HEK293 (cell line): ENCODE results near the gene CRIP1.

Experiments
- CTCF ChIA-PET: fragments of 350-600 bp; formaldehyde crosslinking; extraction: SDS; loops from one replicate; lab custom pipeline; 2021; ENCODE audit warnings: antibody characterized with exemption; lab: Yijun Ruan, JAX
- POLR2A ChIA-PET: fragments of 300-600 bp; formaldehyde crosslinking; extraction: SDS; loops from one replicate; lab custom pipeline; 2020; ENCODE audit warnings: antibody characterized with exemption, inconsistent platforms; lab: Yijun Ruan, JAX
- H3K27ac ChIP-seq: fragments of 200-500 bp; sonication (Bioruptor generic); 2 replicates; pipeline ENCODE4 v1.5.1; 2014; ENCODE audit warnings: low read depth, low read length, control low read depth, inconsistent platforms; ENCODE audit errors: extremely low read depth
- H3K36me3 ChIP-seq, 2 experiments: fragments of 200-500 bp in 1 of 2; sonication (Bioruptor generic) in 1 of 2; 1 replicate in 1 of 2; 2 replicates in 1 of 2; pipeline ENCODE4 v1.5.1; 2014 to 2017; ENCODE audit warnings: inconsistent platforms in 2 of 2, low read length in 2 of 2; ENCODE audit not compliant: control insufficient read depth in 2 of 2, insufficient read depth in 1 of 2
- H3K4me1 ChIP-seq: fragments of 200-500 bp; sonication (Bioruptor generic); 2 replicates; pipeline ENCODE4 v1.5.1; 2014; ENCODE audit warnings: mild to moderate bottlenecking, low read length, inconsistent platforms; ENCODE audit not compliant: control insufficient read depth, insufficient read depth
- H3K4me3 ChIP-seq: 2 replicates; pipeline ENCODE4 v1.5.1; 2011; ENCODE audit warnings: low read depth, mild to moderate bottlenecking, control low read depth, low read length, moderate library complexity
- H3K9me3 ChIP-seq: fragments of 200-500 bp; sonication (Bioruptor generic); 2 replicates; pipeline ENCODE4 v1.5.1; 2014; ENCODE audit warnings: low read depth, low read length, inconsistent platforms; ENCODE audit not compliant: control insufficient read depth, insufficient read depth
- KLF10 ChIP-seq: fragments of 450-650 bp; IDR thresholded peaks from 2 replicates; pipeline ENCODE4 v1.5.1; 2018; ENCODE audit warnings: missing biosample characterization, mild to moderate bottlenecking, missing genetic modification characterization
- SP3 ChIP-seq: fragments of 450-650 bp; formaldehyde crosslinking; IDR thresholded peaks from 2 replicates; pipeline ENCODE4 v1.5.1; 2016; ENCODE audit warnings: missing biosample characterization, missing genetic modification characterization
- ZBTB17 ChIP-seq: fragments of 450-650 bp; formaldehyde crosslinking; IDR thresholded peaks from 2 replicates; pipeline ENCODE4 v1.5.1; 2016; ENCODE audit warnings: missing biosample characterization, missing genetic modification characterization
- ZBTB48 ChIP-seq: fragments of 450-650 bp; formaldehyde crosslinking; IDR thresholded peaks from 2 replicates; pipeline ENCODE4 v1.5.1; 2016; ENCODE audit warnings: missing biosample characterization, missing genetic modification characterization
- ZBTB8A ChIP-seq: fragments of 450-650 bp; formaldehyde crosslinking; IDR thresholded peaks from 2 replicates; pipeline ENCODE4 v1.5.1; 2016; ENCODE audit warnings: missing biosample characterization, missing genetic modification characterization
- ZEB2 ChIP-seq: fragments of 450-650 bp; formaldehyde crosslinking; IDR thresholded peaks from 2 replicates; pipeline ENCODE4 v1.5.1; 2016; ENCODE audit warnings: missing biosample characterization, missing genetic modification characterization
- ZFP3 ChIP-seq: fragments of 450-650 bp; formaldehyde crosslinking; IDR thresholded peaks from 2 replicates; pipeline ENCODE4 v1.5.1; 2016; ENCODE audit warnings: low read depth, missing biosample characterization, missing genetic modification characterization
- ZIC2 ChIP-seq: fragments of 450-650 bp; formaldehyde crosslinking; IDR thresholded peaks from 2 replicates; pipeline ENCODE4 v1.5.1; 2016; ENCODE audit warnings: missing biosample characterization, missing genetic modification characterization
- ZNF155 ChIP-seq: fragments of 450-650 bp; formaldehyde crosslinking; IDR thresholded peaks from 2 replicates; pipeline ENCODE4 v1.5.1; 2016; ENCODE audit warnings: missing biosample characterization, missing genetic modification characterization
- ZNF19 ChIP-seq: fragments of 450-650 bp; formaldehyde crosslinking; IDR thresholded peaks from 2 replicates; pipeline ENCODE4; 2016; ENCODE audit warnings: missing biosample characterization, missing genetic modification characterization, low read depth
- ZNF335 ChIP-seq: fragments of 450-650 bp; formaldehyde crosslinking; conservative IDR thresholded peaks from 2 replicates; pipeline ENCODE4 v1.5.1; 2016; ENCODE audit warnings: missing biosample characterization, missing genetic modification characterization
- ZNF501 ChIP-seq: fragments of 450-650 bp; formaldehyde crosslinking; IDR thresholded peaks from 2 replicates; pipeline ENCODE4 v1.5.1; 2016; ENCODE audit warnings: missing biosample characterization, missing genetic modification characterization
- ZNF600 ChIP-seq: fragments of 450-650 bp; formaldehyde crosslinking; IDR thresholded peaks from 2 replicates; pipeline ENCODE4 v1.5.1; 2016; ENCODE audit warnings: missing biosample characterization, missing genetic modification characterization
- ZNF776 ChIP-seq: fragments of 450-650 bp; formaldehyde crosslinking; IDR thresholded peaks from 2 replicates; pipeline ENCODE4 v1.5.0; 2017; ENCODE audit warnings: missing biosample characterization, missing genetic modification characterization, borderline replicate concordance
- TF ChIP-seq, protein P1 (sequence below): fragments of 450-650 bp; IDR thresholded peaks from 2 replicates; pipeline ENCODE4 v1.5.1; 2018; ENCODE audit warnings: missing biosample characterization, mild to moderate bottlenecking, missing genetic modification characterization
- TF ChIP-seq, protein P2 (sequence below): fragments of 450-650 bp; formaldehyde crosslinking; IDR thresholded peaks from 2 replicates; pipeline ENCODE4 v1.5.1; 2016; ENCODE audit warnings: missing biosample characterization, missing genetic modification characterization
- TF ChIP-seq, protein P3 (sequence below): fragments of 450-650 bp; formaldehyde crosslinking; IDR thresholded peaks from 2 replicates; pipeline ENCODE4 v1.5.1; 2017; ENCODE audit warnings: missing biosample characterization, missing genetic modification characterization
- TF ChIP-seq, protein P4 (sequence below): fragments of 450-650 bp; formaldehyde crosslinking; IDR thresholded peaks from 2 replicates; pipeline ENCODE4 v1.5.1; 2017; ENCODE audit warnings: missing biosample characterization, mild to moderate bottlenecking, missing genetic modification characterization, moderate library complexity
- TF ChIP-seq, protein P5 (sequence below): fragments of 450-650 bp; formaldehyde crosslinking; IDR thresholded peaks from 2 replicates; pipeline ENCODE4 v1.5.1; 2016; ENCODE audit warnings: missing biosample characterization, missing genetic modification characterization
- TF ChIP-seq, protein P6 (sequence below): fragments of 450-650 bp; formaldehyde crosslinking; conservative IDR thresholded peaks from 2 replicates; pipeline ENCODE4 v1.5.1; 2016; ENCODE audit warnings: low read depth, missing biosample characterization, missing genetic modification characterization

CRIP1 gene

DNA sequence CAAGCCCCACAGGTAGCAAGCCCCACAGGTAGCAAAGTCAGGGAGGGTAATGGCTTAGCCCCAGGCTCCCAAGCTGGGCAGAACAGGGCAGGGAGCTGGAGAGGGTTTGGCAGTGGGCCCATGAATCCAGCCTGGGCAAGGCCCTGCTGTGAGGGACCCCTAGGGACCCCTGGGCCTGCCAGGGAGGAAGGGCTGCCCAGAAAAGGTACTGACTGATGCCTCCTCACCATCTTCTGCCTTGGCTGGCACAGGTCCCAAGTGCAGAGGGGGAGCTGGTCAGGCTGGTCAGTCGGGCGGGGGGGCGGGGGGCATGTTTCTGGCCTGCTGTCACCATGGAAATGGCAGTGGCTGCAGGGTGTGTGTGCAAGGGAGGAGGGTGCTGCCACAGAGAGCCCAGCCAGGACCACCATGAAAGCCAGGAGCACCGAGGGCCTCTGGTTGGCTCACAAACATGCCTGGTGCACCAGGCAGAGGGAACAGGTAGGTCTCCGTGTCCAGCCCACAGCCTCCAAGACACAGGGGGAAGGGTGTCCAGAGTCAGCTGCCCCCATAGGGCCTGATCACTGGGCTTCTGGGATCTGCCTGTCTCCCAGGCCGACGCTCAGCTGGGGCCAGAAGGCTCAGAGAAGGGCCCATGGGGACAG lies 13.5 kb upstream of the CRIP1 start:
- TF ChIP-seq ZEB2 (tag by site-specific recombination) (no peak), ZIC2 (tag by site-specific recombination) (peak; percentile 21), ZFP3 (tag by site-specific recombination) (no peak), ZNF335 (tag by site-specific recombination) (peak; percentile 80)
- CTCF ChIA-PET = interaction anchor here (0.6 to 4.8 kb wide), 2 partner anchors 17 to 70 kb away, joined by 3 to 36 read pairs; no protein-coding TSS in a partner anchor
- H3K4me3 ChIP-seq = no peak overlapping the region; the same call in 1 of the 2 replicates
- POLR2A ChIA-PET = interaction anchor here (0.6 to 1.5 kb wide), 4 partner anchors 17 to 62 kb away, joined by 3 read pairs; no protein-coding TSS in a partner anchor
- no peaks in the 10 kb centered on the region for H3K9me3 ChIP-seq
- H3K36me3 ChIP-seq = peaks cover 0 to 17% of the 10 kb centered on the region in 2 experiments; a peak in 1 of 3 replicates
- no peak overlapping the region; the same call in 1 of the 2 replicates for H3K27ac ChIP-seq
- H3K4me1 ChIP-seq = peaks cover 16% of the 10 kb centered on the region

DNA sequence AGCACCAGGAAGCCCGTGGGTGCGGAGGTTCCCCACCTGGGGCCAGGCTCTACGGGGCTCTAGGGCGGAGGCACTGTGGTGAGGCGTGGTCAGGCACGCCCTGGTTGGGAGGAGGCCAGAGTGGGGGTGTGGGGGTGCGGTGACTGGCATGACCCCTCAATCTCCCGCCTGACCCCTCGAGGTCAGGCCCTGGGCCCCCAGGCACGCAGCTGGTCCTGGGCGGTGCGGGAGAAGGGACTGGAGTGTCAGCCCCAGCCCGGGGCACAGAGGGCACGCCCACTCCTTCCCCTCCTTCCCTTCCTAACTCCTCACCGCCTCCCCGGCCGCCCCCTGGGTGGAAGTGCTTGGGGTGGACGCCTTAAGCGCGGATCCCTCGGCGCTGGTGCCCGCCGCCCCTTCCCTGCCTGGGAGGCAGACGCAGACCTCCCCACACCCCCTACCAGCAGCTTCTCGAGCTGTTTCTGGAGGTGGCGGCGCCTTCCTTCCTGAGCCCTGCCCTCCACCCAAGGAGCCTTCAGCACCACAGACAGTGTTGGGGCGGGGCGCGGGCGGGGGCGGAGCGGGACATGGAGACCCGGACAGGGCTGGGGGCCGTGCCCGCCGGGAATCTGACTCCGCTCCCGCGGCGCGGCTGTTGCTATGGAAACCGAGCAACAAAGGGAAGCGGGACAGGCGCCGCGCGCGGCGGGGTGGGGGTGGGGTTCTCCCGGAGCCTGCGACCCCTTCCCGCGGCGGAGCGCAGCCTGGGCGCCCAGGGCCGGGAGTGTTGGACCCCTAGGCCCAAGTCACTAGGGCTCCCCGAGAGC lies 12.8 kb upstream of the CRIP1 start:
- Histone ChIP-seq H3K27ac (no peak overlapping the region; the same call in 1 of the 2 replicates), H3K9me3 (no peaks in the 10 kb centered on the region), H3K4me3 (peak overlapping the region; percentile 43), H3K4me1 (peaks cover 16% of the 10 kb centered on the region), H3K36me3 (peaks cover 0 to 10% of the 10 kb centered on the region in 2 experiments; a peak in 1 of 3 replicates)
- ChIA-PET POLR2A (interaction anchor here (0.6 to 1.5 kb wide), 5 partner anchors 16 to 792 kb away, joined by 3 read pairs; no protein-coding TSS in a partner anchor), CTCF (interaction anchor here (0.6 to 4.8 kb wide), 2 partner anchors 16 to 71 kb away, joined by 3 to 36 read pairs; no protein-coding TSS in a partner anchor)
- TF ChIP-seq, protein P1, sequence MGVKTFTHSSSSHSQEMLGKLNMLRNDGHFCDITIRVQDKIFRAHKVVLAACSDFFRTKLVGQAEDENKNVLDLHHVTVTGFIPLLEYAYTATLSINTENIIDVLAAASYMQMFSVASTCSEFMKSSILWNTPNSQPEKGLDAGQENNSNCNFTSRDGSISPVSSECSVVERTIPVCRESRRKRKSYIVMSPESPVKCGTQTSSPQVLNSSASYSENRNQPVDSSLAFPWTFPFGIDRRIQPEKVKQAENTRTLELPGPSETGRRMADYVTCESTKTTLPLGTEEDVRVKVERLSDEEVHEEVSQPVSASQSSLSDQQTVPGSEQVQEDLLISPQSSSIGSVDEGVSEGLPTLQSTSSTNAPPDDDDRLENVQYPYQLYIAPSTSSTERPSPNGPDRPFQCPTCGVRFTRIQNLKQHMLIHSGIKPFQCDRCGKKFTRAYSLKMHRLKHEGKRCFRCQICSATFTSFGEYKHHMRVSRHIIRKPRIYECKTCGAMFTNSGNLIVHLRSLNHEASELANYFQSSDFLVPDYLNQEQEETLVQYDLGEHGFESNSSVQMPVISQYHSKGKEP (tag by site-specific recombination) = no peak
- peak; percentile 92 for TF ChIP-seq ZBTB8A (tag by site-specific recombination)
- TF ChIP-seq, protein P2, sequence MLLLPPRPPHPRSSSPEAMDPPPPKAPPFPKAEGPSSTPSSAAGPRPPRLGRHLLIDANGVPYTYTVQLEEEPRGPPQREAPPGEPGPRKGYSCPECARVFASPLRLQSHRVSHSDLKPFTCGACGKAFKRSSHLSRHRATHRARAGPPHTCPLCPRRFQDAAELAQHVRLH = no peak
- peak; percentile 49; the same call in 1 of the 2 replicates for TF ChIP-seq KLF10
- TF ChIP-seq, protein P3, sequence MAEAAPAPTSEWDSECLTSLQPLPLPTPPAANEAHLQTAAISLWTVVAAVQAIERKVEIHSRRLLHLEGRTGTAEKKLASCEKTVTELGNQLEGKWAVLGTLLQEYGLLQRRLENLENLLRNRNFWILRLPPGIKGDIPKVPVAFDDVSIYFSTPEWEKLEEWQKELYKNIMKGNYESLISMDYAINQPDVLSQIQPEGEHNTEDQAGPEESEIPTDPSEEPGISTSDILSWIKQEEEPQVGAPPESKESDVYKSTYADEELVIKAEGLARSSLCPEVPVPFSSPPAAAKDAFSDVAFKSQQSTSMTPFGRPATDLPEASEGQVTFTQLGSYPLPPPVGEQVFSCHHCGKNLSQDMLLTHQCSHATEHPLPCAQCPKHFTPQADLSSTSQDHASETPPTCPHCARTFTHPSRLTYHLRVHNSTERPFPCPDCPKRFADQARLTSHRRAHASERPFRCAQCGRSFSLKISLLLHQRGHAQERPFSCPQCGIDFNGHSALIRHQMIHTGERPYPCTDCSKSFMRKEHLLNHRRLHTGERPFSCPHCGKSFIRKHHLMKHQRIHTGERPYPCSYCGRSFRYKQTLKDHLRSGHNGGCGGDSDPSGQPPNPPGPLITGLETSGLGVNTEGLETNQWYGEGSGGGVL (tag by site-specific recombination) = peak; percentile 98
- no peak for TF ChIP-seq ZNF776
- TF ChIP-seq, protein P4, sequence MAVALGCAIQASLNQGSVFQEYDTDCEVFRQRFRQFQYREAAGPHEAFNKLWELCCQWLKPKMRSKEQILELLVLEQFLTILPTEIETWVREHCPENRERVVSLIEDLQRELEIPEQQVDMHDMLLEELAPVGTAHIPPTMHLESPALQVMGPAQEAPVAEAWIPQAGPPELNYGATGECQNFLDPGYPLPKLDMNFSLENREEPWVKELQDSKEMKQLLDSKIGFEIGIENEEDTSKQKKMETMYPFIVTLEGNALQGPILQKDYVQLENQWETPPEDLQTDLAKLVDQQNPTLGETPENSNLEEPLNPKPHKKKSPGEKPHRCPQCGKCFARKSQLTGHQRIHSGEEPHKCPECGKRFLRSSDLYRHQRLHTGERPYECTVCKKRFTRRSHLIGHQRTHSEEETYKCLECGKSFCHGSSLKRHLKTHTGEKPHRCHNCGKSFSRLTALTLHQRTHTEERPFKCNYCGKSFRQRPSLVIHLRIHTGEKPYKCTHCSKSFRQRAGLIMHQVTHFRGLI = no peak
- TF ChIP-seq ZBTB17 (tag by site-specific recombination) = 0 out of 2 replicates have a peak, but pooled peaks have one; percentile 55
- no peak for TF ChIP-seq ZNF19
- TF ChIP-seq ZNF600 (tag by site-specific recombination) = peak; percentile 79; the same call in 1 of the 2 replicates
- TF ChIP-seq, protein P5, sequence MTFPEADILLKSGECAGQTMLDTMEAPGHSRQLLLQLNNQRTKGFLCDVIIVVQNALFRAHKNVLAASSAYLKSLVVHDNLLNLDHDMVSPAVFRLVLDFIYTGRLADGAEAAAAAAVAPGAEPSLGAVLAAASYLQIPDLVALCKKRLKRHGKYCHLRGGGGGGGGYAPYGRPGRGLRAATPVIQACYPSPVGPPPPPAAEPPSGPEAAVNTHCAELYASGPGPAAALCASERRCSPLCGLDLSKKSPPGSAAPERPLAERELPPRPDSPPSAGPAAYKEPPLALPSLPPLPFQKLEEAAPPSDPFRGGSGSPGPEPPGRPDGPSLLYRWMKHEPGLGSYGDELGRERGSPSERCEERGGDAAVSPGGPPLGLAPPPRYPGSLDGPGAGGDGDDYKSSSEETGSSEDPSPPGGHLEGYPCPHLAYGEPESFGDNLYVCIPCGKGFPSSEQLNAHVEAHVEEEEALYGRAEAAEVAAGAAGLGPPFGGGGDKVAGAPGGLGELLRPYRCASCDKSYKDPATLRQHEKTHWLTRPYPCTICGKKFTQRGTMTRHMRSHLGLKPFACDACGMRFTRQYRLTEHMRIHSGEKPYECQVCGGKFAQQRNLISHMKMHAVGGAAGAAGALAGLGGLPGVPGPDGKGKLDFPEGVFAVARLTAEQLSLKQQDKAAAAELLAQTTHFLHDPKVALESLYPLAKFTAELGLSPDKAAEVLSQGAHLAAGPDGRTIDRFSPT (tag by site-specific recombination) = peak; percentile 70
- TF ChIP-seq SP3 (tag by site-specific recombination) = peak; percentile 94
- TF ChIP-seq, protein P6, sequence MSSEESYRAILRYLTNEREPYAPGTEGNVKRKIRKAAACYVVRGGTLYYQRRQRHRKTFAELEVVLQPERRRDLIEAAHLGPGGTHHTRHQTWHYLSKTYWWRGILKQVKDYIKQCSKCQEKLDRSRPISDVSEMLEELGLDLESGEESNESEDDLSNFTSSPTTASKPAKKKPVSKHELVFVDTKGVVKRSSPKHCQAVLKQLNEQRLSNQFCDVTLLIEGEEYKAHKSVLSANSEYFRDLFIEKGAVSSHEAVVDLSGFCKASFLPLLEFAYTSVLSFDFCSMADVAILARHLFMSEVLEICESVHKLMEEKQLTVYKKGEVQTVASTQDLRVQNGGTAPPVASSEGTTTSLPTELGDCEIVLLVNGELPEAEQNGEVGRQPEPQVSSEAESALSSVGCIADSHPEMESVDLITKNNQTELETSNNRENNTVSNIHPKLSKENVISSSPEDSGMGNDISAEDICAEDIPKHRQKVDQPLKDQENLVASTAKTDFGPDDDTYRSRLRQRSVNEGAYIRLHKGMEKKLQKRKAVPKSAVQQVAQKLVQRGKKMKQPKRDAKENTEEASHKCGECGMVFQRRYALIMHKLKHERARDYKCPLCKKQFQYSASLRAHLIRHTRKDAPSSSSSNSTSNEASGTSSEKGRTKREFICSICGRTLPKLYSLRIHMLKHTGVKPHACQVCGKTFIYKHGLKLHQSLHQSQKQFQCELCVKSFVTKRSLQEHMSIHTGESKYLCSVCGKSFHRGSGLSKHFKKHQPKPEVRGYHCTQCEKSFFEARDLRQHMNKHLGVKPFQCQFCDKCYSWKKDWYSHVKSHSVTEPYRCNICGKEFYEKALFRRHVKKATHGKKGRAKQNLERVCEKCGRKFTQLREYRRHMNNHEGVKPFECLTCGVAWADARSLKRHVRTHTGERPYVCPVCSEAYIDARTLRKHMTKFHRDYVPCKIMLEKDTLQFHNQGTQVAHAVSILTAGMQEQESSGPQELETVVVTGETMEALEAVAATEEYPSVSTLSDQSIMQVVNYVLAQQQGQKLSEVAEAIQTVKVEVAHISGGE = no peak; the same call in 1 of the 2 replicates
- TF ChIP-seq ZNF501 (tag by site-specific recombination) = no peak
- TF ChIP-seq ZNF155 = no peak
- TF ChIP-seq ZBTB48 = peak; percentile 82
